Smooth muscle cell (in vitro differentiated cells): ENCODE data around the gene ZDHHC22. TPM values are rescaled to one million over a fixed set of nuclear protein-coding genes. Genes with fewer than 3 reads are reported as not detected.

Experiments
- DNase-seq: peaks from one replicate; lab custom pipeline; 2025; ENCODE audit not compliant: unreplicated experiment; lab: John Stamatoyannopoulos, UW
- H2AFZ ChIP-seq: fragments of 200-600 bp; sonication (generic); 2 replicates; pipeline ENCODE4 v1.6.0; 2016; ENCODE audit warnings: antibody characterized with exemption, low read depth, mild to moderate bottlenecking
- H3F3A ChIP-seq: fragments of 200-600 bp; sonication (generic); 2 replicates; pipeline ENCODE4 v1.6.0; 2017; ENCODE audit warnings: antibody characterized with exemption, low read depth
- H3K27ac ChIP-seq: fragments of 200-600 bp; sonication (generic); 2 replicates; pipeline ENCODE4 v1.5.1; 2016; ENCODE audit warnings: low read depth, mild to moderate bottlenecking
- H3K27me3 ChIP-seq: fragments of 200-600 bp; sonication (generic); 2 replicates; pipeline ENCODE4 v1.6.1; 2016; ENCODE audit warnings: low read depth, mild to moderate bottlenecking
- H3K36me3 ChIP-seq: fragments of 200-600 bp; sonication (generic); 2 replicates; pipeline ENCODE4 v1.5.1; 2016; ENCODE audit warnings: low read depth
- H3K4me1 ChIP-seq: fragments of 200-600 bp; sonication (generic); 2 replicates; pipeline ENCODE4 v1.5.1; 2016; ENCODE audit warnings: low read depth
- H3K4me2 ChIP-seq: fragments of 200-600 bp; sonication (generic); 2 replicates; pipeline ENCODE4 v1.6.0; 2016; ENCODE audit warnings: mild to moderate bottlenecking
- H3K4me3 ChIP-seq: fragments of 200-600 bp; sonication (generic); 2 replicates; pipeline ENCODE4 v1.5.1; 2016; ENCODE audit warnings: mild to moderate bottlenecking
- H3K79me2 ChIP-seq: fragments of 200-600 bp; sonication (generic); 2 replicates; pipeline ENCODE4 v1.6.0; 2016; ENCODE audit warnings: low read depth, mild to moderate bottlenecking
- H3K9ac ChIP-seq: fragments of 200-600 bp; sonication (generic); 2 replicates; pipeline ENCODE4 v1.6.0; 2016; ENCODE audit warnings: low read depth
- H3K9me3 ChIP-seq: fragments of 200-600 bp; sonication (generic); replicated peaks from 2 replicates; pipeline ENCODE4 v1.5.1; 2016; ENCODE audit warnings: low read depth
- H4K20me1 ChIP-seq: fragments of 200-600 bp; sonication (generic); 2 replicates; pipeline ENCODE4 v1.6.0; 2016; ENCODE audit warnings: low read depth
- CTCF ChIP-seq: fragments of 200-600 bp; sonication (generic); IDR thresholded peaks from 2 replicates; pipeline ENCODE4 v1.5.1; 2017; ENCODE audit warnings: borderline replicate concordance, mild to moderate bottlenecking, antibody characterized with exemption; ENCODE audit not compliant: insufficient read depth, poor library complexity, severe bottlenecking
- WGBS: methylation state at CpG from one replicate; pipeline ENCODE4 v1.1.7; 2016; ENCODE audit warnings: low lambda C conversion rate; 5-methylcytosine and 5-hydroxymethylcytosine counted together
- polyA plus RNA-seq: library from polyadenylated mRNA; unstranded; fragments of >200 nt; fragmentation: Nextera tagmentation; extraction: Ambion mirVana; gene quantifications from 2 replicates; pipeline ENCODE4 v1.2.1, GENCODE V29; 2016
- total RNA-seq: library from RNA; depleted of rRNA; stranded (reverse); fragments of >200 nt; gene quantifications from 2 replicates; pipeline ENCODE4 v1.2.3, GENCODE V29; 2014

Gene ZDHHC22
- total and polyA plus RNA-seq, 2 experiments from 2014 or later, result not detected

- DNase-seq, result no peak
- H3K9ac ChIP-seq, result peak overlapping the region; percentile 86
- WGBS, result 90% methylated on average over 3 of the region's 3 CpGs
- no peak for TF ChIP-seq CTCF
- H2AFZ ChIP-seq, result no peak overlapping the region
- H3K27me3 ChIP-seq, result no peaks in the 10 kb centered on the region
- peak overlapping the region; percentile 88 for H3K27ac ChIP-seq
- no peaks in the 10 kb centered on the region for H3K36me3 ChIP-seq
- no peaks in the 10 kb centered on the region for H4K20me1 ChIP-seq
- H3K4me1 ChIP-seq, result peaks cover 29% of the 10 kb centered on the region
- H3F3A ChIP-seq, result no peaks in the 10 kb centered on the region
- H3K9me3 ChIP-seq, result no peaks in the 10 kb centered on the region
- H3K79me2 ChIP-seq, result no peaks in the 10 kb centered on the region
- peak overlapping the region; percentile 62 for H3K4me2 ChIP-seq
- H3K4me3 ChIP-seq, result no peak overlapping the region
Observed at GRCh38 chr14:77086017-77086727, 55.4 kb downstream of the ZDHHC22 start.

- no peak for TF ChIP-seq CTCF
- Histone ChIP-seq H3K27ac (peak overlapping the region; percentile 88), H4K20me1 (no peaks in the 10 kb centered on the region), H3K9me3 (no peaks in the 10 kb centered on the region), H3K79me2 (no peaks in the 10 kb centered on the region), H3K36me3 (no peaks in the 10 kb centered on the region), H2AFZ (no peak overlapping the region), H3K4me3 (no peak overlapping the region), H3K27me3 (no peaks in the 10 kb centered on the region), H3F3A (no peaks in the 10 kb centered on the region), H3K4me1 (peaks cover 29% of the 10 kb centered on the region), H3K9ac (peak overlapping the region; percentile 86), H3K4me2 (peak overlapping the region; percentile 62)
- WGBS, result 17% methylated on average over 4 of the region's 4 CpGs
- DNase-seq, result no peak
Observed at GRCh38 chr14:77085538-77085937, 56.1 kb downstream of the ZDHHC22 start.

- 76% methylated on average over 5 of the region's 5 CpGs for WGBS
- Histone ChIP-seq H3K4me1 (peaks cover 29% of the 10 kb centered on the region), H3K27ac (peak overlapping the region; percentile 88), H3K4me2 (no peak overlapping the region), H3K27me3 (no peaks in the 10 kb centered on the region), H2AFZ (no peak overlapping the region), H3K9me3 (no peaks in the 10 kb centered on the region), H3F3A (no peaks in the 10 kb centered on the region), H3K79me2 (no peaks in the 10 kb centered on the region), H3K9ac (no peak overlapping the region), H3K4me3 (no peak overlapping the region), H3K36me3 (no peaks in the 10 kb centered on the region), H4K20me1 (no peaks in the 10 kb centered on the region)
- DNase-seq, result no peak
- no peak for TF ChIP-seq CTCF
Observed at GRCh38 chr14:77084985-77085384, 56.6 kb downstream of the ZDHHC22 start.

GRCh38 chr14:77083082-77083481, 58.5 kb downstream of the ZDHHC22 start:
- Histone ChIP-seq H3K79me2 (no peaks in the 10 kb centered on the region), H3K4me3 (no peak overlapping the region), H3F3A (no peaks in the 10 kb centered on the region), H3K36me3 (no peaks in the 10 kb centered on the region), H3K27ac (no peak overlapping the region), H2AFZ (no peak overlapping the region), H3K9me3 (no peaks in the 10 kb centered on the region), H3K27me3 (no peaks in the 10 kb centered on the region), H4K20me1 (no peaks in the 10 kb centered on the region), H3K9ac (no peak overlapping the region), H3K4me1 (peaks cover 26% of the 10 kb centered on the region), H3K4me2 (no peak overlapping the region)
- no peak for DNase-seq
- WGBS, result 87% methylated on average over 3 of the region's 3 CpGs
- TF ChIP-seq CTCF, result no peak
